Globus pallidus (tissue), 1 donor: ENCODE results near the gene ACP3.
"Not testable (repeated sequence)": the region's sequence is repeated elsewhere in the genome, so short reads cannot be mapped to it uniquely, and the experiment has no call there.

Experiments used
- DNase-seq: peaks from one replicate; pipeline ENCODE4 v3.0.0-alpha.2; 2015; ENCODE audit warnings: low spot score

ACP3 gene

GRCh38 chr3:132317229-132317948 is at the start of gene ACP3:
TSS of gene ACP3 (plus strand) at chr3:132317407. CDS start at chr3:132317457, 50 bp downstream.
- peak; percentile 33 for DNase-seq

- DNase-seq, result no peak
Observed at GRCh38 chr3:132268956-132269355, 48.3 kb upstream of the ACP3 start.

GRCh38 chr3:132273036-132273435 is 44.2 kb upstream of the ACP3 start:
- no peak for DNase-seq

- DNase-seq, result no peak
Observed at GRCh38 chr3:132276228-132276906, 40.8 kb upstream of the ACP3 start.

- DNase-seq, result no peak
Observed at GRCh38 chr3:132279030-132279429, 38.2 kb upstream of the ACP3 start.

GRCh38 chr3:132283440-132283839 is 33.8 kb upstream of the ACP3 start:
- peak; percentile 68 for DNase-seq

- DNase-seq, result no peak
Observed at GRCh38 chr3:132283916-132284405, 33.2 kb upstream of the ACP3 start.

- peak; percentile 25 for DNase-seq
Observed at GRCh38 chr3:132284781-132285619, 32.2 kb upstream of the ACP3 start.

GRCh38 chr3:132285620-132285945 is 31.6 kb upstream of the ACP3 start:
- no peak for DNase-seq

GRCh38 chr3:132286035-132286434 is 31.2 kb upstream of the ACP3 start:
- DNase-seq, result no peak

GRCh38 chr3:132288357-132288756 is 28.9 kb upstream of the ACP3 start:
- DNase-seq, result no peak

GRCh38 chr3:132289316-132289715 is 27.9 kb upstream of the ACP3 start:
- DNase-seq, result no peak

- DNase-seq, result no peak
Observed at GRCh38 chr3:132290833-132291232, 26.4 kb upstream of the ACP3 start.

- no peak for DNase-seq
Observed at GRCh38 chr3:132292042-132292441, 25.2 kb upstream of the ACP3 start.

GRCh38 chr3:132293251-132293650 is 24.0 kb upstream of the ACP3 start:
- DNase-seq, result no peak

- no peak for DNase-seq
Observed at GRCh38 chr3:132294906-132295305, 22.3 kb upstream of the ACP3 start.

- not testable (repeated sequence) for DNase-seq
Observed at GRCh38 chr3:132303336-132304201, 13.6 kb upstream of the ACP3 start.

GRCh38 chr3:132304351-132304750 is 12.9 kb upstream of the ACP3 start:
- not testable (repeated sequence) for DNase-seq

- DNase-seq, result not testable (repeated sequence)
Observed at GRCh38 chr3:132310057-132310456, 7.2 kb upstream of the ACP3 start.

GRCh38 chr3:132311316-132311715 is 5.9 kb upstream of the ACP3 start:
- no peak for DNase-seq

- no peak for DNase-seq
Observed at GRCh38 chr3:132311841-132312240, 5.4 kb upstream of the ACP3 start.

GRCh38 chr3:132315851-132316250 is 1.4 kb upstream of the ACP3 start:
- DNase-seq, result no peak
